ENCODE results near the gene AFAP1L1.

Gene AFAP1L1

GRCh38 chr5:149303210-149303609 is 31.6 kb downstream of the AFAP1L1 start:
- no peak for TF ChIP-seq CTCF (IDR thresholded peaks at IDR 0.05; ENCODE audit: borderline replicate concordance, control extremely low read depth, extremely low read depth, insufficient read depth, missing control alignments)
- DNase-seq (ENCODE audit: low spot score): no peak
- in situ Hi-C loops (cut with MboI; ENCODE audit: low sequenced_read_pairs, unreplicated experiment): no loop called here

GRCh38 chr5:149304195-149305078 is 32.8 kb downstream of the AFAP1L1 start:
- no peak for TF ChIP-seq CTCF (IDR thresholded peaks at IDR 0.05; ENCODE audit: borderline replicate concordance, control extremely low read depth, extremely low read depth, insufficient read depth, missing control alignments)
- no peak for DNase-seq (ENCODE audit: low spot score)
- in situ Hi-C loops (cut with MboI; ENCODE audit: low sequenced_read_pairs, unreplicated experiment): no loop called here

- no peak for TF ChIP-seq CTCF (IDR thresholded peaks at IDR 0.05; ENCODE audit: borderline replicate concordance, control extremely low read depth, extremely low read depth, insufficient read depth, missing control alignments)
- no peak for DNase-seq (ENCODE audit: low spot score)
- in situ Hi-C loops (cut with MboI; ENCODE audit: low sequenced_read_pairs, unreplicated experiment): no loop called here
Observed at GRCh38 chr5:149309354-149309753, 37.7 kb downstream of the AFAP1L1 start.

GRCh38 chr5:149310488-149310887 is 38.8 kb downstream of the AFAP1L1 start:
- DNase-seq (ENCODE audit: low spot score): no peak
- no peak for TF ChIP-seq CTCF (IDR thresholded peaks at IDR 0.05; ENCODE audit: borderline replicate concordance, control extremely low read depth, extremely low read depth, insufficient read depth, missing control alignments)
- in situ Hi-C loops (cut with MboI; ENCODE audit: low sequenced_read_pairs, unreplicated experiment): no loop called here

GRCh38 chr5:149310947-149311658 is 39.4 kb downstream of the AFAP1L1 start:
- in situ Hi-C loops (cut with MboI; ENCODE audit: low sequenced_read_pairs, unreplicated experiment): no loop called here
- TF ChIP-seq CTCF (IDR thresholded peaks at IDR 0.05; ENCODE audit: borderline replicate concordance, control extremely low read depth, extremely low read depth, insufficient read depth, missing control alignments): no peak
- no peak for DNase-seq (ENCODE audit: low spot score)

GRCh38 chr5:149313151-149313841 is 41.6 kb downstream of the AFAP1L1 start:
- in situ Hi-C loops (cut with MboI; ENCODE audit: low sequenced_read_pairs, unreplicated experiment): no loop called here
- DNase-seq (ENCODE audit: low spot score): no peak
- no peak for TF ChIP-seq CTCF (IDR thresholded peaks at IDR 0.05; ENCODE audit: borderline replicate concordance, control extremely low read depth, extremely low read depth, insufficient read depth, missing control alignments)

Measured in GM13976 (cell line).